ENCODE measurements around the gene ITPKB.

Gene ITPKB

DNA sequence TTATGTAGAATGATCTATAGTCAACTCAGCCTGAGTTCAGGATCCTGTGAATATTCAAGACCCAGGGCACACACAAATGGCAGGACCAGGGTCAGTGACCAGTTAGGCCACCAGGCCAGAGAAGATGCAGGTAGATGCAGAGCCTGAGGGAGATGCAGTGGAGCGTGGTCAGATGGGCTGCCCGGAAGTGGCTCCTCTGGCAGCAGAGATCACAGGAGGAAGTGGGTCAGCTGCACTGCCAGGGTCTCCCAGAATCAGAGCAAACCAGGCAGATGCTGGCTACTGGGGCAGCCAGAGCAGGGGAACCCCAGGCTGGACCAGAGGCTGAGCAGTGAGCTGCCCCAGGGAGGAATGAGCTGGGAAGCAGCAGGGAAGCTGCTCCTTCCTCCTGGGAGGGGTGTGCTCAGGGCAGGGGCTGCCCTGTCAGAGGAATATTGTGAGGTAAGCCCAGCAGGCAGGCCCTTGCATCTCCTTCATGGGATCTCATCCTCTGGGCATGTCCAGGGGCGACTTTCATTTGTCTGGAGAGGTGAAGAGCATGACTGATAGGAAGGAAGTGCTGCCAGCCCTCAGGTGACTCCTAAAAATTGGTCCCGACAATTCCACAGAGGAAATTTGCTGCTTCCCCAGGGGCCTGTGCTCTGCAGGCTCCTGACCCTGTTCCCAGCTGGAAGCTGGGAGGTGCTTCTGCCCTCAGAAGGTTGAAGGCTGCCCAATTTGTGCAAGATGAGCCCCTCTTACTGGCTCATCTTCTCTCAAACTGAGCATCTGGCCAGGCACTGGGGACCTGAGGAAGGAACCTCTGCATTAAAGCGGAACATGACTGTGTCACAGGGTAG lies 141.2 kb downstream of the ITPKB start:
- no peak for DNase-seq

DNA sequence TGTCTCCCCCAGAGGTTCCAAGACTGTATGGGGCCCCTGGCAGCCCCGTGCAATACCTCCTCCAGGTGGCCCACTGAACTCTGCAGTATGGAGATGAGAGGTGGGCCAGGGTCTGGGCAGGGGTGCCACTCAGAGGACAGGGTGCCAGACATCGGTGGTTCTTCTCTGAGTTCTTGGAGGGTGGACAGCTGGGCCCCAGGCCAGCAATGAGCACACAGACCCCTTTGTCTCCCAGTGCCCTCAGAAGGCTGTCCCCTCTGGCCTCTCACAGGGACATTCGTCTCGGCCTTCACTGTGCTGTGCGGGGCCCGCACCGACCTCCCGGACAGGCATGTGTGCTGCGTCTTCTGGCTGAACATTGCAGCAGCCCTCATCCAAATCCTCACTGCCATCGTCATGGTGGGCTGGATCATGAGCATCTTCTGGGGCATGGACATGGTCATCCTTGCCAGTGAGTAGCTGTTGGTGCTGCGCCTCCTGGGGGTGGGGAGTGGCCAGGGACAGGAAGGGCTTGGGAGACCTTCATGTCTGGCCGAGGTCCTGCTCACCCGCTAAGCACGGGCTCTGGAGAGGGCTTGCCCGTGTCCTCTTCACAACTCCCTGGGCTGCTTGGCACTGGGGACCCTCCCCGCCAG lies 142.4 kb downstream of the ITPKB start:
- no peak for DNase-seq

- DNase-seq, result no peak
Observed at GRCh38 chr1:226593541-226593940, 145.5 kb downstream of the ITPKB start.

DNA sequence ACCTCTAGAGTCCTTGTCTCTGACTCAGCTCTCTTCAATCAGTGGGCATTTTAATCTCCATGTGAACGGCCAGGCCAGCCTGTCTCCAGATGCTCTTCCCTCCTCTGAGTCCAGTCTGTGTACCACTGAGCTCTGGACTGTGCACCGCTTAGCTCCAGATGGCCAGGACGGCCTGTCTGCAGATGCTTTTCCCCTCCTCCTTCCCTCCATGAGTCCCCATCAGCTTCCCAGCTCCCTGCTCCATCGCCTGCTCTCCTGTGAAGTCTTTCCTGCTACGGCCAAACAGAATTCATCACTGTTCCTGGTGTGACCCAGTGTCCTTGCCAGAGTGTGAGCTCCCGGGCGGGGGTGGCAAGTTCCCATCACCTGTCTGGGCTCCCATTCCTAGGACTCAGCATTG lies 148.5 kb downstream of the ITPKB start:
- no peak for DNase-seq

- DNase-seq, result no peak
Observed at GRCh38 chr1:226589008-226589733, 149.9 kb downstream of the ITPKB start.

DNA sequence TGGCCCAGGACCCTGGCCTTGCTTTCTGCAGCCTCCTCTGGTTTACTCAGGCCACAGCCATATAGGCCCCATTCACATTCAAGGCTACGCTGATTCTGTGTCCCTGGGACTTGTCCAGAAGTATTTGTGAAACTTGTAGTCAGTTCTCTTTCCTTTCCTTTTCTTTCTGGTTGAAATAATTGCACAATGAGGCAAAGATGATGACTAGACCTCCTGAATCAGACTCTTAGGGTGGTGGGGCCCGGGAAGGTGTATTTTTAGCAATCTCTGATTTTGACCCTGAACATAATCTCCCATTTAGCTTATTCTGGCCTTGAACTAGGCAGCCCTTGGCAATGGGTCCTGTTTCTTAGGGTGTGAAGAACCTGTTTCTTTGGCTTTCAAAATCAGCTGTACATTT lies 150.6 kb downstream of the ITPKB start:
- no peak for DNase-seq

DNA sequence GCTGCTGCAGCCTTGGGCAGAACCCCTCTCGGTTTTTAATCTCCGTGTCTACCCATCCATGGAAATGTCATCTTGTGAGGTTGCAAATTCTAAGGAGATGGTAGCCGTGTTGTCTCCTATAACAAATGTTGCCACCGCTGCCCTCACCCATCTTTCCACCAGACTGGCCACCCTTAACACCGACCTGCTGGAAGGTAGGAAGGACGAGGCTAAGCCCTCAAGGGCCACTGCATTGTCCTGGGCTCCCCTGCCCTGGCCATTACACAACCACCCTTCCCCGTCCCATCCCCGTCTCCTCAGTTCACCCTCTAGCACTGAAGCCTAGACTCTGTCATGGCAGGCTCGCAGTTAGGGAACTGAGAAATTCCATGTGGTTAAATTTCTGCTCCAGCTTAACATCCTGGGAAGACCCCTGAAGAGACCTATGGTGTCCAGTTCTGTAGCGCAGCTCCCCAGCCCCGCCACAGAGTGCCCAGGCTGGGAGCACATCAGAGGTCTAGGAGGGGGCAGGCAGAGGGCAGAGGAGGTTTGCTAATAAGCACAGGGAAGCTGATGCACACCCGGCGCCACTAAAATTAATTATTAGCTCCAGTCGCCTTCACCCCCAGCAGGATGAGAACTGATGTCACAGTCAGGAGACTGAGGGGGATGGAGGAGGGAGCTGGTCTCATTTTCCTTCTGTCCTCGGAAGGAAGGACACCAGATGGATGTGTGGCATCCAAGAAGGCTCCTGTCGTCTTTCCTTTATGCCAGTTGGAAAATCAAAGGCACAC lies 152.2 kb downstream of the ITPKB start:
- DNase-seq, result no peak

- DNase-seq, result no peak
Observed at GRCh38 chr1:226586116-226586515, 153.0 kb downstream of the ITPKB start.

GRCh38 chr1:226584164-226584563 lies 154.9 kb downstream of the ITPKB start:
- no peak for DNase-seq

GRCh38 chr1:226582966-226583365 lies 156.1 kb downstream of the ITPKB start:
- no peak for DNase-seq
